ENCODE measurements around the gene PTPN20.

DNA sequence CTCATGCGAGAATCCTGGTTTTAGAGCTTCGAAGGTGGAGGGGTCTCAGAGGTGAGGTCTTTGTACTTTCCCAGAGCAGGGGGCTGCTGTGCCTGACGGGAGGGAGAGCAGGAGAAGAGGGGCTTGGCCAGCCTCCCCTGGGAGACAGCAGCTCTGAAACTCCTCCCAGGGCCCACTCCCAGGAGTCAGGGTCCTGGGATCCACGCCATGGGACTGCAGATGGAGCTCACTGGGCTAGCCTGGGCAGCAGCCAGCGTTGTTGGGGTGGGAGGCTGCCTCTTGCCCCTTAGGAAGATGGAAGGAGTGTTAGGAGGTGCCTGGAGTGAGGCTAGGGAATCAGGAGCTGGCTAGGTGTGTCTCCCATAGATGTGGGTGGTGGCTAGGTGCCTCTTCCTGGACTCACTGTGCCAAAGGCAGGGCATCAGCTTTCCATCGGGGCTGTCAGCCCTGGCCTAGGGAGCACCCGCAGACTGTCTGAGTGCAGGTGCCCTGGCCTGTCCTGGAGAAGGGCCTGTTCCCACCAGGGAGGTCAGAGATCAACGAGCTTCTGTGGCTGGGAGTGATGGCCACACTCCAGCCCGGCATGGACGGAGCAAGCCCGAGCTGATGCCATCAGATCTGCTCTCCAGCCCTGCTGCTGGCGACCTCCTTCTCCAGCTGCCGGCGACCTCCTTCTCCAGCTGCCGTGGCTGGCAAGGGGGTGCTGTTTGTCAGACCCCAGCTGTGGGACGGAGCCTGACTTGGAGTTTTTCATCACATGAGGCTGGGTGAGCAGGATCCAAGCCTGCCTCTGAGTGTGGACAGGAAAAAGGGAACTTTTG is 111.3 kb downstream of the PTPN20 start:
- no peak for TF ChIP-seq REST (IDR thresholded peaks at IDR 0.05)
- no peak for TF ChIP-seq CTCF (IDR thresholded peaks at IDR 0.05)
- TF ChIP-seq JUNB (IDR thresholded peaks at IDR 0.05), result no peak
- TF ChIP-seq SMC3 (IDR thresholded peaks at IDR 0.05), result no peak
